Hematopoietic multipotent progenitor cell treated with erythropoietin and hydrocortisone succinate and interleukin-3 and kit ligand, for 6 days (in vitro differentiated cells): Measurements from ENCODE around the gene ZNF25.
"Not testable (repeated sequence)": the region's sequence is repeated elsewhere in the genome, so short reads cannot be mapped to it uniquely, and the experiment has no call there.

Source experiments
- DNase-seq: peaks from one replicate; pipeline ENCODE4 v3.0.0-alpha.2; 2015

The ZNF25 gene

GRCh38 chr10:37937864-37938263 lies 38.6 kb downstream of the ZNF25 start:
- no peak for DNase-seq

GRCh38 chr10:37934791-37935190 lies 41.7 kb downstream of the ZNF25 start:
- DNase-seq: no peak

GRCh38 chr10:37930423-37930822 lies 46.0 kb downstream of the ZNF25 start:
- no peak for DNase-seq

GRCh38 chr10:37908165-37908564 lies 68.3 kb downstream of the ZNF25 start:
- not testable (repeated sequence) for DNase-seq

GRCh38 chr10:37906382-37906781 lies 70.1 kb downstream of the ZNF25 start:
- no peak for DNase-seq
